ENCODE results near the gene CSNK2B. TPM values are rescaled to one million over a fixed set of nuclear protein-coding genes. Genes with fewer than 3 reads are reported as not detected.

The CSNK2B gene
- 130 and 189 TPM in 2 replicates for total RNA-seq

GRCh38 chr6:31665501-31666336, at the start of gene CSNK2B:
CSNK2B (plus strand) TSS chr6:31666080; CDS start chr6:31666832, 752 bp downstream.

DNA sequence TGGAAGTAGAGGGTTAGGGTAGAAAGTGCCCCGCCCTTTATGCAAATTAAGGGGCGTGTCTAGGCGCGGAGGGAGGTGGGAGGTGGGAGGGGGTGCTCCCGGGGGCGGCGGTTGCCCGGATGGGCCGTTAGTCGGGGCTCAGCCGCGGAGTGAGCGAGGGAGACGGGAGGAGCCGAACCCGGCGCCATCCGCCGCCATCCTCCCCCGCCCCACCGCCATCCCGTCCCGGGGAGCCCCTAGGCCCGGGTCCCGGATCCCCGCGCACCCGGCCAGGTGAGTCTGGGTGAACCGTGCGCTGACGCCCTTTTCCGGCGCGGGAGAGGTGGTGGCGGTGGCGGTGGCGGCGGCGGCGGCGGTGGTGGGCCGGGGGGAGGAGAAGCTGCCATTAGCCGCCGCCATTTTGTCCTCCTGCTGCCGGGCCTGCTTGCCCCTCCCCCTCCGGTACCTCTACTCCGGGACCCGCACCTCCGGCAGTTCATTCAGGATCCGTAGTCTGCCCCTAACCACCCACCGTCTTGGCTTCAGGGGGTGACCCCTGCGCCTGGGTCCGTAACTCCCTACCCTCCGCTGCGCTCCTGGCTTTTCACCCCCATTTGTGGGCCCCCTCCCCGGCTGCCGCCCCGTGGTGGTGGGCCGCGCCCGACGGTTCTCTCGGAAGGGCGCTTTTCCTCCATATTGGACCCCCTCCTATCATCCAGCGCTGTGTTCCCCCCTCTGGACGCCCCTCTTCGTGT, 45.1 kb upstream of the CSNK2B start, which contains the start of gene PRRC2A:
TSS of gene PRRC2A (plus strand) at position 130 of the 734 bp plus-strand sequence. CDS start 2,075 bp downstream, outside the sequence.

DNA sequence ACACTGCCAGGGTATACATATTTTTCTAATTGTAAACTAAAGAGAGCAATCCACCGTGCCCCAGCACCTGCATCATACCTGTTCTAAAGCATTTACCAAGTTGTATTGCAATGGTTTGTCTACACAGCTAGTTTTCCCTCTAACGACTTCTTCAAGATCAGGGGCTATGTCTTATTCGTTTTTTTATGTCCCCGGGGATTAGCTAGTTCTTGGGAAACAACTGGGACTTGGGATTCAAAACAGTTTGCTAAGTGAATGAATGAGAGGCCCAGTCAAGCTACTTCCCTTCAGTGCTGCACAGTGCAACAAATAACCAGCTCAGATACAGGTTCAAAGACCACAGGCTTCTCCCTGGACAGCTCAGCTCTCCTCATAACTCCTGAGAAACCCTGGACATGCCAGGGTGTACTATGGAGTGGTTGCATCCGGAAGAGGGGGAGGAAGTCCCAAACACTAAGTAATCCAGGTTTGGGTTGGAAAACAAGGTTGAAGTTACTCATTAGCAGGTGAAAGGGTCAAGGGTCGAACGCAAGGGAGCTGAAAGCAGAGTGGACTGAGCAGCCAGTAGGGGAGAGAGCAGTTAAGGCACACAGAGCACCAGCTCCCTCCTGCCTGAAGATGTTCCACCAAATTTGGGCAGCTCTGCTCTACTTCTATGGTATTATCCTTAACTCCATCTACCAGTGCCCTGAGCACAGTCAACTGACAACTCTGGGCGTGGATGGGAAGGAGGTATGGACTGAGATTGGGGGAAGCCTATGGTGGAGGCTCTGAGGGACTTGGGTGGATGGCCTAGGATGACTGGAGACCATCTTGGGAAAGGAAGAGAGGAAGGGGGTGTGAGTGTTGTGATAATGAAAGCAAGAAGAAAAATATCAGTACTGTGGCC, 10.3 kb upstream of the CSNK2B start, which contains the start of gene APOM:
TSS of gene APOM (plus strand) at position 546 of the 889 bp plus-strand sequence. CDS start at position 619, 73 bp downstream.

GRCh38 chr6:31660381-31661261, 5.3 kb upstream of the CSNK2B start, which contains the start of gene C6orf47:
C6orf47 (minus strand) TSS chr6:31660778; CDS start chr6:31659947, 831 bp downstream.

DNA sequence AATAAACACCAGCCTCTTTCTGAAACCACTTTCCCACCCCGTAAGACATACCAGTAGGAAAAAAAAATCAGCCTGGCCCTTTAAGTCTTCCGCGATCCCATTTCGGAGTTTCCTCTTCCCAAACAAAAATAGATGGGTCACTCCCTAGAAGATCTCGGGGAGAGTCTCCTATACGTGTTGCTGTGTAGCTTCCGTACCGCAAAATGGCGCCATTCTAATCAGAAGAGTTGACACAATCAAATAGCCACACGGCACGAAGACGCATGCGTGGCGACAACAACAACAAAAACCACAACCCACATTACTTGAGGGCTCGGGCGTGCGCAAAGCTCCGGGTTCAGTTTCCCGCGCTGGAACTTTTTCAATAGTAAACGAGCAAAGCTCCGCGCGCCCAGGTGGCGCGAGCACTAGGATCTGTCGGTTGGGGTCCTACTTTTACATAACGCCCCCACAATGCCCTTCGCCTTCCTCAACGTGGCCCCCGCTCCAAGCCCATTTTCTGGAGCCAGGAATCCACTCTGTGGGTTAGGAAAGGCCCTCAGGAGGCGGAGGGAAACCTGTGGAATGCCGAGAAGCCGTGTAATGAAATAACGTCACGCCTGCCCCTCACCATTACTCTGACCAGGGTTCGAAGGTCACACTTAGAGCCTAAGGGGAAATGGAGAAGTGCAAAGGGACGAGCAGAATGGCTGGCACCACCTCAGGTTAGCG, 935 bp upstream of the CSNK2B start, which contains the start of gene GPANK1:
TSS of gene GPANK1 (minus strand) at position 208 of the 711 bp plus-strand sequence. CDS start 519 bp downstream, outside the sequence.

GRCh38 chr6:31669676-31670075, 3.8 kb downstream of the CSNK2B start, which contains the start of gene LY6G5B:
LY6G5B (plus strand) TSS chr6:31669976; CDS start chr6:31670951, 975 bp downstream.

GRCh38 chr6:31680226-31681134, 14.6 kb downstream of the CSNK2B start, which contains the start of gene LY6G5C:
LY6G5C (minus strand) TSS chr6:31681067; CDS start chr6:31680373, 694 bp downstream.

GRCh38 chr6:31702819-31703716, 37.2 kb downstream of the CSNK2B start, which contains the start of gene ABHD16A:
ABHD16A (minus strand) TSS chr6:31703324; CDS start chr6:31703281, 43 bp downstream.

DNA sequence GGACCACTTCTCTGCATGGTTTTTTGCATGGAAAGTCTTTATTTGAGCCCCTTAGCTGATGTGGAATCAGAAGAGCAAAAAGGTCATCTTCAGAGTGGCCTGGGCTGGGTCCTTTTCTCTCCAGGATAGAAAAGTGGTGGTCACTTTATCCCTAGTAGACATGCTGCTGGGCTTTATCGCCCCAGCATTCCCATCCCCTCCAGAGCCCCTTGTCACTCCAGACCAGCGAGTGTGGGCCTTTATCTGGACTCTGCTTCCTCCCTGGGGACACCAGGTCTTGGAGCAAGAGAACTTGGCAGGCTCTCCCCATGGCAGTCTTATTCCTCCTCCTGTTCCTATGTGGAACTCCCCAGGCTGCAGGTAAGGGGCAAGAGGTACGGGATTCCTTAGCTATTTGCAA, 40.7 kb downstream of the CSNK2B start, which contains the start of gene LY6G6F:
TSS of gene LY6G6F (plus strand) at position 268 of the 400 bp plus-strand sequence. CDS start at position 309, 41 bp downstream.

DNA sequence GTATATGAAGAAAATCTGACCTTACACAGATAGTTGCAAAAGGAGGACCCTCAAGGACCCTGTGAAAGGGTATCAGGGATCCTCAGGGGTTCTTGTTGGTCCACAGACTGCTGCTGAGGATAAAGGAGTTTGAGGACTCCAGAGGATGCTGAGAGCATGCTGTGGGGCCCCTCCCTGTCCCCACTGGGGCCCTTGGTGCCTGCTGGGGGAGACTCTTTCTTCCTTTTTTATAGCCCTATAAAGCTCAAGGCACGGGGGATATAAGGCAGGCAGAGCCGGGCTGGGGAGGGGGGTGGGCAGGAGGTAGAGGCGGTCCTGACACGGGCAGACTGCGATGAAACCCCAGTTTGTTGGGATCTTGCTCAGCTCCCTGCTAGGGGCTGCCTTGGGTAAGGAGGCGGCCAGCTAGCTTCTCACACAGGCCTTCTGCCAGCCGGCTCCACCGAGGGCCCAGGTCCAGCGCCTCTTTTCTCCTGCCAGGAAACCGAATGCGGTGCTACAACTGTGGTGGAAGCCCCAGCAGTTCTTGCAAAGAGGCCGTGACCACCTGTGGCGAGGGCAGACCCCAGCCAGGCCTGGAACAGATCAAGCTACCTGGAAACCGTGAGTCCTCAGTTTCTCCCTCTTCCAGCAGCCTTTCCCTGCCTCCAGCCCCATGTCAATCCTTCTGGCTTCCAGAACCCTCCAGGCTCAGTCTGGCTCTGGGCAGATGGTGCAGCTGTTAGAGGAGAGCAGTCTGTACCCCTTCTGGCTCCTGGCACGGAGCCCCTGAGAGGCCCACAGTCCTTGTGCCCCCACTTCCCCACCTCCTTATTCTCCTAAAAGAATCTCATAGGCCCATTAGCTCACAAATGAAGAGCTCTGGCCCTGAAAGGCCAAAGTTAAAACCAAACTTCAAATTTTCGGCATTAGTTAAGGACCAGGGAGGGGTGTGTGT, 49.4 kb downstream of the CSNK2B start, which contains the start of gene LY6G6D:
TSS of gene LY6G6D (plus strand) at position 327 of the 937 bp plus-strand sequence. CDS start at position 335, 8 bp downstream.

Small RNAs within 50 kb of the gene (small RNA-seq; reads per million reads assigned to genes)
- gene LY6G6D (not detected), gene MIR4646 (not detected), gene MIR6832 (0.14 reads per million), gene RF00019 (not detected), gene SNORA38 (122 reads per million, percentile 99 among the genes with 10 or more reads in this experiment)

Other genes with a start within 250 kb of the CSNK2B start
- 10.7 and 11.1 TPM in 2 replicates for gene MICB, start 167.9 kb upstream of the CSNK2B start, total RNA-seq
- not detected in 2 replicates for gene MCCD1, start 137.1 kb upstream of the CSNK2B start, total RNA-seq
- 448 and 514 TPM in 2 replicates for gene DDX39B, start 124.1 kb upstream of the CSNK2B start, total RNA-seq
- gene ATP6V1G2, start 119.5 kb upstream of the CSNK2B start, total RNA-seq = 1.8 TPM in 2 replicates
- 22.3 and 29.0 TPM in 2 replicates for gene NFKBIL1, start 118.5 kb upstream of the CSNK2B start, total RNA-seq
- gene LTA, start 93.8 kb upstream of the CSNK2B start, total RNA-seq = not detected in 2 replicates
- not detected in 2 replicates for gene TNF, start 90.5 kb upstream of the CSNK2B start, total RNA-seq
- gene LTB, start 83.7 kb upstream of the CSNK2B start, total RNA-seq = not detected in 2 replicates
- not detected in 2 replicates for gene LST1, start 79.8 kb upstream of the CSNK2B start, total RNA-seq
- gene NCR3, start 73.1 kb upstream of the CSNK2B start, total RNA-seq = not detected in 2 replicates
- gene AIF1, start 50.8 kb upstream of the CSNK2B start, total RNA-seq = not detected in 2 replicates
- 54.7 and 90.9 TPM in 2 replicates for gene PRRC2A, start 45.4 kb upstream of the CSNK2B start, total RNA-seq
- gene BAG6, start 13.4 kb upstream of the CSNK2B start, total RNA-seq = 145 and 182 TPM in 2 replicates
- 0.59 and 1.1 TPM in 2 replicates for gene APOM, start 10.2 kb upstream of the CSNK2B start, total RNA-seq
- 12.5 and 15.8 TPM in 2 replicates for gene C6orf47, start 5.3 kb upstream of the CSNK2B start, total RNA-seq
- 24.3 and 26.4 TPM in 2 replicates for gene GPANK1, start 1.1 kb upstream of the CSNK2B start, total RNA-seq
- 3.3 and 4.3 TPM in 2 replicates for gene LY6G5B, start 3.9 kb downstream of the CSNK2B start, total RNA-seq
- gene LY6G5C, start 15.0 kb downstream of the CSNK2B start, total RNA-seq = 0.37 and 0.39 TPM in 2 replicates
- 29.4 and 34.0 TPM in 2 replicates for gene ABHD16A, start 37.2 kb downstream of the CSNK2B start, total RNA-seq
- not detected in 2 replicates for gene LY6G6F, start 40.8 kb downstream of the CSNK2B start, total RNA-seq
- gene LY6G6D, start 49.3 kb downstream of the CSNK2B start, total RNA-seq = not detected in 2 replicates
- gene LY6G6C, start 55.7 kb downstream of the CSNK2B start, total RNA-seq = not detected in 2 replicates
- not detected in 2 replicates for gene MPIG6B, start 57.3 kb downstream of the CSNK2B start, total RNA-seq
- gene DDAH2, start 63.2 kb downstream of the CSNK2B start, total RNA-seq = 22.7 and 32.0 TPM in 2 replicates
- 927 and 1,210 TPM in 2 replicates for gene CLIC1, start 70.5 kb downstream of the CSNK2B start, total RNA-seq
- gene MSH5, start 73.9 kb downstream of the CSNK2B start, total RNA-seq = 16.9 and 29.1 TPM in 2 replicates
- 0.59 and 1.1 TPM in 2 replicates for gene SAPCD1, start 96.6 kb downstream of the CSNK2B start, total RNA-seq
- under 0.01 and 0.98 TPM in 2 replicates for gene VWA7, start 111.2 kb downstream of the CSNK2B start, total RNA-seq
- gene VARS1, start 129.7 kb downstream of the CSNK2B start, total RNA-seq = 88.6 and 117 TPM in 2 replicates
- 37.1 and 48.9 TPM in 2 replicates for gene LSM2, start 140.9 kb downstream of the CSNK2B start, total RNA-seq
- 0.37 and 0.39 TPM in 2 replicates for gene HSPA1L, start 149.2 kb downstream of the CSNK2B start, total RNA-seq
- 35.6 and 53.8 TPM in 2 replicates for gene HSPA1A, start 149.5 kb downstream of the CSNK2B start, total RNA-seq
- 77.8 and 79.0 TPM in 2 replicates for gene HSPA1B, start 161.7 kb downstream of the CSNK2B start, total RNA-seq
- 55.9 and 56.1 TPM in 2 replicates for gene NEU1, start 196.7 kb downstream of the CSNK2B start, total RNA-seq
- gene SLC44A4, start 212.9 kb downstream of the CSNK2B start, total RNA-seq = not detected in 2 replicates
- 43.4 and 50.4 TPM in 2 replicates for gene EHMT2, start 231.6 kb downstream of the CSNK2B start, total RNA-seq
- 1.5 and 1.8 TPM in 2 replicates for gene ZBTB12, start 236.0 kb downstream of the CSNK2B start, total RNA-seq